B cell (primary cell): Measurements from ENCODE around the gene CDC25C. TPM values are rescaled to one million over a fixed set of nuclear protein-coding genes. Genes with fewer than 3 reads are reported as not detected.

Experiments used
- ATAC-seq: fragments of 200-7000 bp; cut with Tn5 transposase; one replicate; pipeline ENCODE4 v1.10.0; 2021; ENCODE audit warnings: low read depth, mild to moderate bottlenecking, moderate number of reproducible peaks, moderate library complexity
- CTCF ChIA-PET: fragments of 350-600 bp; sonication (Branson Sonifier 250); formaldehyde crosslinking; loops from one replicate; lab custom pipeline; 2021; ENCODE audit warnings: antibody characterized with exemption, inconsistent platforms; lab: Charles Lee
- POLR2A ChIA-PET: fragments of 350-600 bp; sonication (Branson Sonifier 250); formaldehyde crosslinking; loops from one replicate; lab custom pipeline; 2021; ENCODE audit warnings: antibody characterized with exemption; lab: Charles Lee
- DNase-seq: peaks from one replicate; pipeline ENCODE4 v3.0.0; 2013
- H2AFZ ChIP-seq: 2 replicates; pipeline ENCODE4 v1.6.1; 2012; ENCODE audit warnings: mild to moderate bottlenecking, low read depth, low read length; ENCODE audit not compliant: insufficient read depth, poor library complexity, severe bottlenecking
- H3K27ac ChIP-seq, 2 donors: 1 replicate in 1 of 2; 2 replicates in 1 of 2; pipeline ENCODE4 v1.5.1; 2012 to 2013; ENCODE audit warnings: low read length in 2 of 2, mild to moderate bottlenecking in 2 of 2, moderate library complexity in 1 of 2
- H3K27me3 ChIP-seq, 4 experiments: fragments of 200-600 bp in 1 of 4; sonication (generic) in 1 of 4; replicated peaks in 1 of 4; 1 replicate in 2 of 4; 2 replicates in 2 of 4; pipeline versions ENCODE4 v1.6.1 to v1.7.0; 2013 to 2016; ENCODE audit warnings: low read length in 3 of 4, mild to moderate bottlenecking in 2 of 4, mixed read lengths in 1 of 4, moderate library complexity in 1 of 4; ENCODE audit not compliant: insufficient read depth in 4 of 4, control insufficient read depth in 3 of 4; ENCODE audit errors: control extremely low read depth in 1 of 4
- H3K36me3 ChIP-seq, 2 experiments: replicated peaks in 1 of 2; 1 replicate in 1 of 2; 2 replicates in 1 of 2; pipeline versions ENCODE4 v1.6.1 to v1.7.1; 2013; ENCODE audit warnings: low read length in 1 of 2; ENCODE audit not compliant: insufficient read depth in 2 of 2, control insufficient read depth in 1 of 2; ENCODE audit errors: control extremely low read depth in 1 of 2, extremely low read depth in 1 of 2
- H3K4me1 ChIP-seq, 2 donors: fragments of 200-600 bp in 1 of 2; sonication (generic) in 1 of 2; 1 replicate in 1 of 2; 2 replicates in 1 of 2; pipeline versions ENCODE4 v1.5.1 to v1.6.1; 2013 to 2017; ENCODE audit warnings: low read length in 2 of 2; ENCODE audit not compliant: control insufficient read depth in 2 of 2, insufficient read depth in 2 of 2
- H3K4me2 ChIP-seq: replicated peaks from 2 replicates; pipeline ENCODE3; 2012; ENCODE audit warnings: mild to moderate bottlenecking, low read depth, low read length; ENCODE audit not compliant: poor library complexity, severe bottlenecking
- H3K4me3 ChIP-seq, 5 experiments: fragments of 200-600 bp in 1 of 5; sonication (generic) in 1 of 5; 1 replicate in 3 of 5; 2 replicates in 2 of 5; pipeline versions ENCODE4 v1.5.1 to v1.7.0; 2011 to 2016; ENCODE audit warnings: low read length in 4 of 5, mild to moderate bottlenecking in 4 of 5, low read depth in 2 of 5, control low read depth in 1 of 5, moderate library complexity in 1 of 5; ENCODE audit not compliant: insufficient read depth in 1 of 5; ENCODE audit errors: control extremely low read depth in 1 of 5, extremely low read depth in 1 of 5
- H3K79me2 ChIP-seq: fragments of 200-600 bp; sonication (generic); one replicate; pipeline ENCODE4 v1.6.0; 2016; ENCODE audit warnings: low read length; ENCODE audit not compliant: control insufficient read depth, insufficient read depth
- H3K9ac ChIP-seq: fragments of 200-600 bp; sonication (generic); 2 replicates; pipeline ENCODE4 v1.6.1; 2017; ENCODE audit warnings: mild to moderate bottlenecking, low read length, moderate library complexity
- H3K9me3 ChIP-seq, 3 donors: one replicate each; pipeline versions ENCODE4 v1.6.1 to v1.7.1; 2013; ENCODE audit warnings: low read length in 2 of 3; ENCODE audit not compliant: control insufficient read depth in 2 of 3, insufficient read depth in 1 of 3; ENCODE audit errors: control extremely low read depth in 1 of 3
- H4K20me1 ChIP-seq: 2 replicates; pipeline ENCODE4 v1.6.0; 2012; ENCODE audit warnings: mild to moderate bottlenecking, low read length; ENCODE audit not compliant: insufficient read depth, control insufficient read depth, poor library complexity, severe bottlenecking
- H3K27ac Mint-ChIP-seq: one replicate; pipeline ENCODE4 v1.8.0; 2021; ENCODE audit warnings: mixed read lengths
- H3K27me3 Mint-ChIP-seq: one replicate; pipeline ENCODE4 v1.8.0; 2021; ENCODE audit warnings: mixed read lengths
- H3K4me1 Mint-ChIP-seq: one replicate; pipeline ENCODE4 v1.8.0; 2021; ENCODE audit warnings: mixed read lengths
- H3K4me3 Mint-ChIP-seq: one replicate; pipeline ENCODE4 v1.8.0; 2021; ENCODE audit warnings: mixed read lengths
- H3K9me3 Mint-ChIP-seq: one replicate; pipeline ENCODE4 v1.8.0; 2022; ENCODE audit warnings: mixed read lengths; ENCODE audit not compliant: insufficient read depth
- EZH2 ChIP-seq: IDR thresholded peaks from 2 replicates; pipeline ENCODE4 v1.6.1; 2012; ENCODE audit warnings: borderline replicate concordance, low read depth, mild to moderate bottlenecking, moderate library complexity, low read length; ENCODE audit not compliant: insufficient read depth, poor library complexity, severe bottlenecking
- WGBS: methylation state at CpG from one replicate; pipeline ENCODE4 v1.1.5; 2013; ENCODE audit warnings: missing lambda C conversion rate; ENCODE audit not compliant: insufficient coverage; 5-methylcytosine and 5-hydroxymethylcytosine counted together
- intact Hi-C: fragments of 100-400 bp; cut with micrococcal nuclease; formaldehyde crosslinking; loops from one replicate; pipeline ENCODE4 v1.10.0; 2022
- polyA plus RNA-seq: library from polyadenylated mRNA; depleted of rRNA; stranded (reverse); fragments of >200 nt; gene quantifications from 2 replicates; pipeline ENCODE4 v1.2.3, GENCODE V29; 2012
- total RNA-seq, 2 donors: library from RNA; stranded (reverse); fragments of 120-200 nt in 1 of 2; gene quantifications; 1 replicate in 1 of 2; 2 replicates in 1 of 2; pipeline versions ENCODE4 v1.2.3 to v1.2.4, GENCODE V29; 2013 to 2022
- TF ChIP-seq, protein P1 (sequence below): fragments of 200-600 bp; IDR thresholded peaks from one replicate; pipeline ENCODE4 v1.8.0; 2022; ENCODE audit warnings: antibody characterized with exemption, mild to moderate bottlenecking

CDC25C gene
- total and polyA plus RNA-seq, 2 donors (not counting 1 experiment from before 2014, with no cell fraction given): 0.03 TPM; not detected in 1

- intact Hi-C loops: no loop called here
- H3K27ac ChIP-seq: no peak overlapping the region
- H3K4me2 ChIP-seq: no peak overlapping the region
- H3K36me3 ChIP-seq: no peaks in the 10 kb centered on the region
- no peak for ATAC-seq
- Mint-ChIP-seq H3K4me3 (no peak overlapping the region), H3K27ac (no peak overlapping the region), H3K9me3 (no peaks in the 10 kb centered on the region), H3K4me1 (peaks cover 5% of the 10 kb centered on the region), H3K27me3 (peaks cover 32% of the 10 kb centered on the region)
- no peaks in the 10 kb centered on the region for H3K79me2 ChIP-seq
- ChIA-PET POLR2A (no interaction called here), CTCF (no interaction called here)
- DNase-seq: no peak
- no peaks in the 10 kb centered on the region for H4K20me1 ChIP-seq
- no peak overlapping the region for H2AFZ ChIP-seq
- H3K4me3 ChIP-seq: no peak overlapping the region
- H3K4me1 ChIP-seq: peaks cover 5 to 7% of the 10 kb centered on the region in 2 donors
- no peak for TF ChIP-seq EZH2
- H3K9me3 ChIP-seq: no peaks in the 10 kb centered on the region
- 97% methylated on average over 2 of the region's 4 CpGs for WGBS
- H3K9ac ChIP-seq: no peak overlapping the region
- peaks cover 0 to 23% (median 17%) of the 10 kb centered on the region in 4 experiments for H3K27me3 ChIP-seq
These were observed 84.8 kb downstream of the CDC25C start for GRCh38 chr5:138246822-138247221.

- Mint-ChIP-seq H3K27ac (no peak overlapping the region), H3K4me1 (peaks cover 9% of the 10 kb centered on the region), H3K27me3 (peaks cover 32% of the 10 kb centered on the region), H3K9me3 (no peaks in the 10 kb centered on the region), H3K4me3 (no peak overlapping the region)
- H3K27ac ChIP-seq: no peak overlapping the region
- DNase-seq (no peak), ATAC-seq (no peak)
- TF ChIP-seq EZH2: no peak
- TF ChIP-seq, protein P1, sequence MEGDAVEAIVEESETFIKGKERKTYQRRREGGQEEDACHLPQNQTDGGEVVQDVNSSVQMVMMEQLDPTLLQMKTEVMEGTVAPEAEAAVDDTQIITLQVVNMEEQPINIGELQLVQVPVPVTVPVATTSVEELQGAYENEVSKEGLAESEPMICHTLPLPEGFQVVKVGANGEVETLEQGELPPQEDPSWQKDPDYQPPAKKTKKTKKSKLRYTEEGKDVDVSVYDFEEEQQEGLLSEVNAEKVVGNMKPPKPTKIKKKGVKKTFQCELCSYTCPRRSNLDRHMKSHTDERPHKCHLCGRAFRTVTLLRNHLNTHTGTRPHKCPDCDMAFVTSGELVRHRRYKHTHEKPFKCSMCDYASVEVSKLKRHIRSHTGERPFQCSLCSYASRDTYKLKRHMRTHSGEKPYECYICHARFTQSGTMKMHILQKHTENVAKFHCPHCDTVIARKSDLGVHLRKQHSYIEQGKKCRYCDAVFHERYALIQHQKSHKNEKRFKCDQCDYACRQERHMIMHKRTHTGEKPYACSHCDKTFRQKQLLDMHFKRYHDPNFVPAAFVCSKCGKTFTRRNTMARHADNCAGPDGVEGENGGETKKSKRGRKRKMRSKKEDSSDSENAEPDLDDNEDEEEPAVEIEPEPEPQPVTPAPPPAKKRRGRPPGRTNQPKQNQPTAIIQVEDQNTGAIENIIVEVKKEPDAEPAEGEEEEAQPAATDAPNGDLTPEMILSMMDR: no peak
- H3K36me3 ChIP-seq: no peaks in the 10 kb centered on the region
- no peak overlapping the region for H3K4me3 ChIP-seq
- POLR2A ChIA-PET: no interaction called here
- intact Hi-C loops: no loop called here
- peaks cover 0 to 28% (median 21%) of the 10 kb centered on the region in 4 experiments for H3K27me3 ChIP-seq
- no peak overlapping the region for H3K4me2 ChIP-seq
- peaks cover 10 to 12% of the 10 kb centered on the region in 2 donors for H3K4me1 ChIP-seq
- H3K9me3 ChIP-seq: peaks cover 0 to 4% (median 0%) of the 10 kb centered on the region in 3 donors
- CTCF ChIA-PET: no interaction called here
- H3K79me2 ChIP-seq: no peaks in the 10 kb centered on the region
- no peak overlapping the region for H2AFZ ChIP-seq
- H3K9ac ChIP-seq: no peak overlapping the region
- whole genome bisulfite sequencing: 100% methylated on average over 3 of the region's 4 CpGs
- H4K20me1 ChIP-seq: no peaks in the 10 kb centered on the region
These were observed 85.3 kb downstream of the CDC25C start for GRCh38 chr5:138246334-138246733.
